ENCODE results near the gene RNASE13. TPM values are rescaled to one million over a fixed set of nuclear protein-coding genes. Genes with fewer than 3 reads are reported as not detected.

RNASE13 gene
- total RNA-seq, 3 donors from 2014 or later: not detected

GRCh38 chr14:21056520-21057163, 22.0 kb upstream of the RNASE13 start:
- Histone ChIP-seq H3K36me3 (ENCODE audit: low read depth) (no peaks in the 10 kb centered on the region), H3K9me3 (no peaks in the 10 kb centered on the region), H3K4me1 (ENCODE audit: low read depth) (peaks cover 28% of the 10 kb centered on the region), H3K4me3 (no peak overlapping the region)
- no peak for TF ChIP-seq CTCF (IDR thresholded peaks at IDR 0.05)
- ATAC-seq: peak; percentile 64
- intact Hi-C loops (cut with DNase I, micrococcal nuclease): no loop called here
- peak; percentile 78 to 93 (median 81) for DNase-seq

GRCh38 chr14:21055432-21056117, 21.0 kb upstream of the RNASE13 start:
- Histone ChIP-seq H3K9me3 (no peaks in the 10 kb centered on the region), H3K4me3 (no peak overlapping the region), H3K36me3 (ENCODE audit: low read depth) (no peaks in the 10 kb centered on the region), H3K4me1 (ENCODE audit: low read depth) (peaks cover 28% of the 10 kb centered on the region)
- intact Hi-C loops (cut with DNase I, micrococcal nuclease): no loop called here
- peak in 2 of 3 donors; percentile 50 to 69 for DNase-seq
- TF ChIP-seq CTCF (IDR thresholded peaks at IDR 0.05): no peak
- peak; percentile 78 for ATAC-seq

GRCh38 chr14:21054768-21055145, 20.1 kb upstream of the RNASE13 start:
- no peak for TF ChIP-seq CTCF (IDR thresholded peaks at IDR 0.05)

GRCh38 chr14:21054123-21054767, 19.6 kb upstream of the RNASE13 start:
- DNase-seq (peak in 2 of 3 donors; percentile 46 to 68), ATAC-seq (peak; percentile 80)
- no peaks in the 10 kb centered on the region for H3K36me3 ChIP-seq (ENCODE audit: low read depth)
- intact Hi-C loops (cut with DNase I, micrococcal nuclease): no loop called here
- H3K4me3 ChIP-seq: no peak overlapping the region
- H3K9me3 ChIP-seq: no peaks in the 10 kb centered on the region
- TF ChIP-seq CTCF (IDR thresholded peaks at IDR 0.05): no peak
- peaks cover 28% of the 10 kb centered on the region for H3K4me1 ChIP-seq (ENCODE audit: low read depth)

More at GRCh38 chr14:21054768-21055145, 20.1 kb upstream of the RNASE13 start:
- no peak for DNase-seq
- peaks cover 28% of the 10 kb centered on the region for H3K4me1 ChIP-seq (ENCODE audit: low read depth)
- H3K4me3 ChIP-seq: no peak overlapping the region
- no peak for ATAC-seq
- no peaks in the 10 kb centered on the region for H3K9me3 ChIP-seq
- intact Hi-C loops (cut with DNase I, micrococcal nuclease): no loop called here
- no peaks in the 10 kb centered on the region for H3K36me3 ChIP-seq (ENCODE audit: low read depth)

- H3K4me1 ChIP-seq (ENCODE audit: low read depth): peaks cover 28% of the 10 kb centered on the region
- no peak for DNase-seq
- no peak for TF ChIP-seq CTCF (IDR thresholded peaks at IDR 0.05)
- H3K36me3 ChIP-seq (ENCODE audit: low read depth): no peaks in the 10 kb centered on the region
- ATAC-seq: no peak
- intact Hi-C loops (cut with DNase I, micrococcal nuclease): no loop called here
- H3K9me3 ChIP-seq: no peaks in the 10 kb centered on the region
- H3K4me3 ChIP-seq: no peak overlapping the region
These were observed 18.8 kb upstream of the RNASE13 start for GRCh38 chr14:21053184-21054122.

Data from mucosa of descending colon (tissue), 3 donors.